ENCODE measurements around the gene NELFB. TPM values are rescaled to one million over a fixed set of nuclear protein-coding genes. Genes with fewer than 3 reads are reported as not detected.

Gene NELFB
- polyA plus RNA-seq (64.7 and 82.2 TPM in 2 replicates), polyA minus RNA-seq (57.4 and 70.1 TPM in 2 replicates)

GRCh38 chr9:137254624-137255447, at the start of gene NELFB:
TSS of gene NELFB (plus strand) at chr9:137255327.
- no peaks in the 10 kb centered on the region for H3K36me3 ChIP-seq (ENCODE audit: insufficient read depth, low read length)
- TF ChIP-seq SMC3 (conservative IDR thresholded peaks at IDR 0.05; ENCODE audit: poor library complexity) (peak; percentile 14), EZH2 (IDR thresholded peaks at IDR 0.05; ENCODE audit: borderline replicate concordance, insufficient read depth, low read length, poor library complexity, severe bottlenecking) (no peak), MXI1 (conservative IDR thresholded peaks at IDR 0.05; ENCODE audit: poor library complexity, severe bottlenecking) (peak; percentile 82), CTCF (IDR thresholded peaks at IDR 0.05; ENCODE audit: poor library complexity, severe bottlenecking) (no peak), POLR2AphosphoS5 (IDR thresholded peaks at IDR 0.05) (peak; percentile 86), EP300 (conservative IDR thresholded peaks at IDR 0.05; ENCODE audit: poor library complexity, severe bottlenecking) (peak; percentile 47), REST (IDR thresholded peaks at IDR 0.05; ENCODE audit: borderline replicate concordance) (peak; percentile 19), RAD21 (conservative IDR thresholded peaks at IDR 0.05) (peak; percentile 5), TAF1 (IDR thresholded peaks at IDR 0.05; ENCODE audit: low read depth) (no peak)
- H3F3A ChIP-seq (ENCODE audit: insufficient read depth, low read length, poor library complexity, severe bottlenecking): no peaks in the 10 kb centered on the region
- H3K4me3 ChIP-seq (ENCODE audit: low read length): peak within 1 kb of the TSS; percentile 96
- no peaks in the 10 kb centered on the region for H3K27me3 ChIP-seq (ENCODE audit: insufficient read depth, low read depth, low read length)
- H3K9me3 ChIP-seq (ENCODE audit: low read length): no peaks in the 10 kb centered on the region
- no peaks in the 10 kb centered on the region for H3K9me2 ChIP-seq (ENCODE audit: insufficient read depth, low read length)
- peak within 1 kb of the TSS; percentile 88 for H3K9ac ChIP-seq (ENCODE audit: low read length)
- peaks cover 10% of the 10 kb centered on the region for H3K79me2 ChIP-seq (replicated peaks; ENCODE audit: insufficient read depth, low read length)
- peak within 1 kb of the TSS; percentile 90 for H3K4me2 ChIP-seq (ENCODE audit: low read length)
- peak within 1 kb of the TSS; percentile 70 for H3K27ac ChIP-seq (ENCODE audit: low read length)
- H2AFZ ChIP-seq (ENCODE audit: low read depth, low read length): peak within 1 kb of the TSS; percentile 56
- no peaks in the 10 kb centered on the region for H4K20me1 ChIP-seq (ENCODE audit: insufficient read depth)

- no peaks in the 10 kb centered on the region for H3K27me3 ChIP-seq (ENCODE audit: insufficient read depth, low read depth, low read length)
- H3F3A ChIP-seq (ENCODE audit: insufficient read depth, low read length, poor library complexity, severe bottlenecking): no peaks in the 10 kb centered on the region
- peak overlapping the region; percentile 83 for H3K9ac ChIP-seq (ENCODE audit: low read length)
- no peak for TF ChIP-seq MXI1 (conservative IDR thresholded peaks at IDR 0.05; ENCODE audit: poor library complexity, severe bottlenecking)
- TF ChIP-seq REST (IDR thresholded peaks at IDR 0.05; ENCODE audit: borderline replicate concordance): no peak
- TF ChIP-seq RAD21 (conservative IDR thresholded peaks at IDR 0.05): no peak
- TF ChIP-seq EZH2 (IDR thresholded peaks at IDR 0.05; ENCODE audit: borderline replicate concordance, insufficient read depth, low read length, poor library complexity, severe bottlenecking): no peak
- TF ChIP-seq EP300 (conservative IDR thresholded peaks at IDR 0.05; ENCODE audit: poor library complexity, severe bottlenecking): no peak
- TF ChIP-seq CTCF (IDR thresholded peaks at IDR 0.05; ENCODE audit: poor library complexity, severe bottlenecking): no peak
- no peak for TF ChIP-seq POLR2AphosphoS5 (IDR thresholded peaks at IDR 0.05)
- TF ChIP-seq SMC3 (conservative IDR thresholded peaks at IDR 0.05; ENCODE audit: poor library complexity): no peak
- TF ChIP-seq TAF1 (IDR thresholded peaks at IDR 0.05; ENCODE audit: low read depth): no peak
- H3K79me2 ChIP-seq (replicated peaks; ENCODE audit: insufficient read depth, low read length): peaks cover 31% of the 10 kb centered on the region
- no peak overlapping the region for H3K27ac ChIP-seq (ENCODE audit: low read length)
- no peak overlapping the region for H2AFZ ChIP-seq (ENCODE audit: low read depth, low read length)
- H3K4me3 ChIP-seq (ENCODE audit: low read length): peak overlapping the region; percentile 100
- no peaks in the 10 kb centered on the region for H4K20me1 ChIP-seq (ENCODE audit: insufficient read depth)
- H3K4me2 ChIP-seq (ENCODE audit: low read length): peak overlapping the region; percentile 91
- H3K36me3 ChIP-seq (ENCODE audit: insufficient read depth, low read length): no peaks in the 10 kb centered on the region
- no peaks in the 10 kb centered on the region for H3K9me2 ChIP-seq (ENCODE audit: insufficient read depth, low read length)
- no peaks in the 10 kb centered on the region for H3K9me3 ChIP-seq (ENCODE audit: low read length)
Measured at GRCh38 chr9:137206602-137207001, 48.5 kb upstream of the NELFB start.
